A549 (cell line): Measurements from ENCODE around the gene KHDRBS2. TPM values are rescaled to one million over a fixed set of nuclear protein-coding genes. Genes with fewer than 3 reads are reported as not detected.

ENCODE experiments used
- ATAC-seq, 2 experiments: fragments of 200-7000 bp in 1 of 2; fragments of >200 bp in 1 of 2; cut with Nextera tagmentation in 1 of 2; cut with Tn5 transposase in 1 of 2; 3 replicates each; pipeline versions ENCODE4 v1.8.0 to v1.9.1; 2018 to 2020; ENCODE audit warnings: mild to moderate bottlenecking in 1 of 2, moderate library complexity in 1 of 2
- CTCF ChIA-PET: fragments of 300-600 bp; sonication (Branson Sonifier 250); formaldehyde crosslinking; extraction: SDS; loops from one replicate; lab custom pipeline; 2021; ENCODE audit warnings: antibody characterized with exemption, inconsistent platforms; lab: Yijun Ruan, JAX
- POLR2A ChIA-PET: fragments of 350-600 bp; formaldehyde crosslinking; extraction: SDS; loops from one replicate; lab custom pipeline; 2021; ENCODE audit warnings: antibody characterized with exemption, inconsistent platforms; lab: Yijun Ruan, JAX
- DNase-seq, 2 experiments: peaks; one replicate each; pipeline versions ENCODE4 v3.0.0 to v3.0.0-alpha.2; 2011 to 2016; ENCODE audit warnings: low read depth in 1 of 2, low spot score in 1 of 2
- FAIRE-seq: peaks from 2 replicates; lab custom pipeline; 2011; peaks lifted over from hg19 to GRCh38; lab: Jason Lieb, UNC
- H3K27ac ChIP-seq, 2 experiments: fragments of >200 bp; sonication (Bioruptor Twin); formaldehyde crosslinking; 3 replicates each; pipeline ENCODE4 v1.5.1; 2016 to 2017
- H3K4me1 ChIP-seq: fragments of >200 bp; sonication (Bioruptor Twin); formaldehyde crosslinking; 3 replicates; pipeline ENCODE4 v1.6.1; 2016
- H3K4me2 ChIP-seq: fragments of >200 bp; sonication (Bioruptor Twin); formaldehyde crosslinking; 3 replicates; pipeline ENCODE4 v1.6.1; 2016
- H3K4me3 ChIP-seq: fragments of >200 bp; sonication (Bioruptor Twin); formaldehyde crosslinking; 3 replicates; pipeline ENCODE4 v1.5.1; 2016
- H3K9me3 ChIP-seq: fragments of >200 bp; sonication (Bioruptor Twin); formaldehyde crosslinking; 3 replicates; pipeline ENCODE4 v1.6.1; 2016
- CEBPB ChIP-seq, 2 experiments: fragments of >200 bp in 1 of 2; sonication (Bioruptor Twin) in 1 of 2; formaldehyde crosslinking in 1 of 2; IDR thresholded peaks; 2 replicates each; pipeline ENCODE4 v1.6.1; 2012 to 2016
- E2F6 ChIP-seq: IDR thresholded peaks from 2 replicates; pipeline ENCODE4 v1.6.1; 2012; ENCODE audit warnings: low read depth, borderline replicate concordance
- EHF ChIP-seq: fragments of 250-450 bp; sonication (Bioruptor Pico); IDR thresholded peaks from 2 replicates; pipeline ENCODE4 v1.5.0; 2020; ENCODE audit warnings: mild to moderate bottlenecking
- EHMT2 ChIP-seq: fragments of 200-600 bp; sonication (generic); IDR thresholded peaks from 2 replicates; pipeline ENCODE4 v1.6.1; 2016; ENCODE audit warnings: antibody characterized with exemption, low read depth, mild to moderate bottlenecking, moderate library complexity
- ESRRA ChIP-seq: fragments of 150-350 bp; IDR thresholded peaks from 2 replicates; pipeline ENCODE4 v1.6.1; 2014; ENCODE audit warnings: mild to moderate bottlenecking, low read length, borderline replicate concordance
- FOSL2 ChIP-seq, 2 experiments: fragments of 450-650 bp in 1 of 2; fragments of >200 bp in 1 of 2; sonication (Bioruptor Twin) in 1 of 2; formaldehyde crosslinking; IDR thresholded peaks; 2 replicates each; pipeline versions ENCODE4 v1.5.0 to v1.6.1; 2016 to 2020; ENCODE audit warnings: mild to moderate bottlenecking in 1 of 2, moderate library complexity in 1 of 2
- FOXS1 ChIP-seq: fragments of 250-450 bp; sonication (Bioruptor Pico); IDR thresholded peaks from 2 replicates; pipeline ENCODE4 v1.5.0; 2020; ENCODE audit warnings: mild to moderate bottlenecking, moderate library complexity
- GATA3 ChIP-seq: IDR thresholded peaks from 2 replicates; pipeline ENCODE4 v1.6.1; 2012; ENCODE audit warnings: borderline replicate concordance
- HDAC2 ChIP-seq: fragments of 200-600 bp; sonication (generic); IDR thresholded peaks from 2 replicates; pipeline ENCODE4 v1.6.1; 2016
- JUNB ChIP-seq: fragments of >200 bp; sonication (Bioruptor Twin); formaldehyde crosslinking; IDR thresholded peaks from 2 replicates; pipeline ENCODE4 v1.6.1; 2016
- NFE2L2 ChIP-seq: fragments of 150-350 bp; conservative IDR thresholded peaks from 2 replicates; pipeline ENCODE4 v1.6.1; 2014; ENCODE audit warnings: low read length
- NPAS2 ChIP-seq: fragments of 250-450 bp; sonication (Bioruptor Pico); IDR thresholded peaks from 2 replicates; pipeline ENCODE4 v1.8.0; 2022; ENCODE audit warnings: mild to moderate bottlenecking, moderate library complexity, borderline replicate concordance
- NR3C1 ChIP-seq: fragments of >200 bp; sonication (Bioruptor Twin); formaldehyde crosslinking; IDR thresholded peaks from 3 replicates; pipeline ENCODE4 v1.6.1; 2017
- PBX3 ChIP-seq: IDR thresholded peaks from 2 replicates; pipeline ENCODE4 v1.6.1; 2012
- POLR2AphosphoS2 ChIP-seq: conservative IDR thresholded peaks from 2 replicates; pipeline ENCODE4 v1.6.1; 2012; ENCODE audit warnings: low read length, improper control_type of control experiment, inconsistent platforms
- RARB ChIP-seq: fragments of 250-450 bp; sonication (Bioruptor Pico); IDR thresholded peaks from 2 replicates; pipeline ENCODE4 v1.8.0; 2021; ENCODE audit warnings: mild to moderate bottlenecking, moderate library complexity
- RFX5 ChIP-seq: fragments of 450-650 bp; IDR thresholded peaks from 2 replicates; pipeline ENCODE4 v1.7.1; 2014; ENCODE audit warnings: antibody characterized with exemption, mild to moderate bottlenecking, moderate library complexity
- RNF2 ChIP-seq: fragments of 200-600 bp; sonication (generic); IDR thresholded peaks from 2 replicates; pipeline ENCODE4 v1.6.1; 2016; ENCODE audit warnings: low read depth, mild to moderate bottlenecking, antibody characterized with exemption, moderate library complexity, borderline replicate concordance
- SMC3 ChIP-seq: fragments of >200 bp; sonication (Bioruptor Twin); formaldehyde crosslinking; IDR thresholded peaks from 3 replicates; pipeline ENCODE4 v1.6.1; 2018; ENCODE audit warnings: inconsistent platforms
- TFCP2L1 ChIP-seq: fragments of 250-450 bp; sonication (Bioruptor Pico); IDR thresholded peaks from 2 replicates; pipeline ENCODE4 v1.5.0; 2021; ENCODE audit warnings: mild to moderate bottlenecking
- TP53 ChIP-seq: fragments of 250-450 bp; sonication (Bioruptor Pico); IDR thresholded peaks from 2 replicates; pipeline ENCODE4 v1.5.0; 2021; ENCODE audit warnings: mild to moderate bottlenecking, moderate library complexity
- ZC3H11A ChIP-seq: fragments of 450-650 bp; IDR thresholded peaks from 2 replicates; pipeline ENCODE4 v1.6.1; 2014; ENCODE audit warnings: antibody characterized with exemption, mild to moderate bottlenecking
- ZFP36 ChIP-seq: fragments of 450-650 bp; IDR thresholded peaks from 2 replicates; pipeline ENCODE4 v1.6.1; 2014; ENCODE audit warnings: borderline replicate concordance; ENCODE audit not compliant: partially characterized antibody
- ZNF302 ChIP-seq: fragments of 250-450 bp; sonication (Bioruptor Pico); IDR thresholded peaks from 2 replicates; pipeline ENCODE4 v1.9.0; 2021; ENCODE audit warnings: inconsistent platforms, mild to moderate bottlenecking, moderate library complexity
- WGBS: methylation state at CpG from one replicate; pipeline ENCODE4 v1.1.6; 2017; ENCODE audit errors: missing lambda C conversion rate; 5-methylcytosine and 5-hydroxymethylcytosine counted together
- polyA minus RNA-seq: library from RNA; depleted of rRNA, polyadenylated mRNA; stranded (reverse); fragments of >200 nt; gene quantifications from 2 replicates; pipeline ENCODE4 v1.2.3, GENCODE V29; 2011; rRNA and poly(A)+ RNA removed
- polyA plus RNA-seq, 4 experiments: library from polyadenylated mRNA; depleted of rRNA in 3 of 4; stranded (reverse); fragments of >200 nt; fragmentation: RNase III in 1 of 4; extraction: RNeasy Plus Mini Kit Qiagen cat#74134 plus additional on column Dnase treatment in 1 of 4; gene quantifications; 2 replicates in 3 of 4; 3 replicates in 1 of 4; pipeline ENCODE4 v1.2.3, GENCODE V29; 2011 to 2017

The KHDRBS2 gene
- polyA plus RNA-seq (2011; rRNA removed) (not detected in 2 replicates), polyA plus RNA-seq (2017; fragmentation: RNase III; extraction: RNeasy Plus Mini Kit Qiagen cat#74134 plus additional on column Dnase treatment) (not detected in 3 replicates), polyA minus RNA-seq (not detected in 2 replicates)
- polyA plus RNA-seq (2012; cell fraction: cytosol; rRNA removed), result not detected in 2 replicates
- not detected in 2 replicates for polyA plus RNA-seq (2012; cell fraction: nucleus; rRNA removed)

GRCh38 chr6:62285612-62286469 is at the start of gene KHDRBS2:
Gene KHDRBS2, minus strand, starts transcription at chr6:62286225.
- H3K4me2 ChIP-seq, result peak within 1 kb of the TSS; percentile 51
- H3K4me1 ChIP-seq, result no peaks in the 10 kb centered on the region
- CTCF ChIA-PET, result no interaction called here
- 3% methylated on average over 24 of the region's 66 CpGs for WGBS
- POLR2A ChIA-PET, result no interaction called here
- no peaks in the 10 kb centered on the region for H3K9me3 ChIP-seq
- FAIRE-seq (no peak), ATAC-seq (peak; percentile 84 to 86), DNase-seq (peak; percentile 1 to 24)
- no peak for TF ChIP-seq ESRRA
- no peak for TF ChIP-seq EHF (CRISPR knock-in tag)
- TF ChIP-seq PBX3, result peak; percentile 59; the same call in 1 of the 2 replicates
- no peak within 1 kb of the TSS for H3K27ac ChIP-seq
- peak within 1 kb of the TSS; percentile 8; the same call in 1 of the 3 replicates for H3K4me3 ChIP-seq

GRCh38 chr6:62328607-62329006 is 42.6 kb upstream of the KHDRBS2 start:
- Histone ChIP-seq H3K4me3 (no peak overlapping the region), H3K27ac (no peak overlapping the region), H3K4me2 (no peak overlapping the region), H3K4me1 (no peaks in the 10 kb centered on the region), H3K9me3 (no peaks in the 10 kb centered on the region)
- WGBS, result 0% methylated on average over 2 of the region's 2 CpGs
- CTCF ChIA-PET, result no interaction called here
- POLR2A ChIA-PET, result no interaction called here
- no peak for DNase-seq
- ATAC-seq, result no peak
- no peak for TF ChIP-seq JUNB
- no peak for TF ChIP-seq HDAC2
- TF ChIP-seq TP53 (CRISPR knock-in tag), result no peak
- TF ChIP-seq NPAS2 (CRISPR knock-in tag), result no peak
- TF ChIP-seq TFCP2L1 (CRISPR knock-in tag), result no peak
- no peak for TF ChIP-seq NR3C1
- no peak for TF ChIP-seq FOSL2 (IDR thresholded peaks at IDR 0.05)
- no peak for TF ChIP-seq FOSL2 (CRISPR knock-in tag; IDR thresholded peaks at IDR 0.05)
- no peak for FAIRE-seq

GRCh38 chr6:62324834-62325233 is 38.8 kb upstream of the KHDRBS2 start:
- no peak for TF ChIP-seq NFE2L2
- TF ChIP-seq RFX5, result no peak
- TF ChIP-seq GATA3, result no peak
- TF ChIP-seq NR3C1, result no peak
- TF ChIP-seq RARB (CRISPR knock-in tag), result no peak
- TF ChIP-seq ZFP36, result no peak
- no peak for TF ChIP-seq POLR2AphosphoS2
- TF ChIP-seq FOXS1 (CRISPR knock-in tag), result no peak
- TF ChIP-seq EHMT2, result no peak
- TF ChIP-seq E2F6, result no peak
- no peak for TF ChIP-seq CEBPB (IDR thresholded peaks at IDR 0.05)
- TF ChIP-seq RNF2, result no peak
- no peak for TF ChIP-seq SMC3
- TF ChIP-seq ZC3H11A, result no peak
- TF ChIP-seq PBX3, result no peak
- TF ChIP-seq ZNF302 (CRISPR knock-in tag), result no peak
- FAIRE-seq, result no peak
- Histone ChIP-seq H3K4me2 (no peak overlapping the region), H3K27ac (no peak overlapping the region), H3K4me3 (no peak overlapping the region), H3K9me3 (no peaks in the 10 kb centered on the region), H3K4me1 (no peaks in the 10 kb centered on the region)
- ChIA-PET POLR2A (no interaction called here), CTCF (no interaction called here)
- DNase-seq, result no peak
- 18% methylated on average over 4 of the region's 4 CpGs for WGBS
- ATAC-seq, result no peak
